Peyer's patch (tissue), 4 donors: ENCODE data around the gene TRAPPC11. TPM values are rescaled to one million over a fixed set of nuclear protein-coding genes. Genes with fewer than 3 reads are reported as not detected.

Source experiments
- DNase-seq, 3 donors: peaks; one replicate each; pipeline ENCODE4 v3.0.0-alpha.2; 2017 to 2019
- H3K27ac ChIP-seq, 4 donors: fragments of 200-600 bp; sonication (generic); one replicate each; pipeline ENCODE4 v1.5.1; 2016 to 2019
- H3K27me3 ChIP-seq, 2 donors: fragments of 200-600 bp; sonication (generic); one replicate each; pipeline ENCODE4 v1.5.1; 2019
- H3K36me3 ChIP-seq, 3 donors: fragments of 200-600 bp; sonication (generic); one replicate each; pipeline ENCODE4 v1.5.1; 2016 to 2019
- H3K4me1 ChIP-seq, 4 donors: fragments of 200-600 bp; sonication (generic); one replicate each; pipeline ENCODE4 v1.5.1; 2016 to 2019
- H3K4me3 ChIP-seq, 4 donors: fragments of 200-600 bp; sonication (generic); 1 replicate in 3 of 4; 2 replicates in 1 of 4; pipeline ENCODE4 v1.5.1; 2016 to 2019; ENCODE audit warnings: mild to moderate bottlenecking in 1 of 4
- H3K9me3 ChIP-seq, 4 donors: fragments of 200-600 bp; sonication (generic); one replicate each; pipeline ENCODE4 v1.5.1; 2016 to 2019; ENCODE audit warnings: mild to moderate bottlenecking in 1 of 4
- CTCF ChIP-seq, 6 experiments: fragments of 450-650 bp in 4 of 6; fragments of 200-600 bp in 2 of 6; sonication (generic) in 1 of 6; IDR thresholded peaks; one replicate each; pipeline ENCODE4 v1.5.1; 2017 to 2019; ENCODE audit warnings: antibody characterized with exemption in 6 of 6, mild to moderate bottlenecking in 3 of 6, moderate library complexity in 1 of 6
- POLR2A ChIP-seq, 2 donors: fragments of 450-650 bp; IDR thresholded peaks; one replicate each; pipeline ENCODE4 v1.5.1; 2017; ENCODE audit warnings: antibody characterized with exemption in 2 of 2, mild to moderate bottlenecking in 2 of 2, moderate library complexity in 2 of 2
- small RNA-seq, 2 donors: library from RNA; depleted of rRNA; stranded (forward); fragments of <200 nt; gene quantifications; one replicate each; pipeline ENCODE3, GENCODE V24; 2016
- total RNA-seq, 4 donors: library from RNA; depleted of rRNA; stranded (reverse); fragments of >200 nt; gene quantifications; one replicate each; pipeline ENCODE4 v1.1.0, GENCODE V29; 2016

Gene TRAPPC11
- total RNA-seq, 4 donors from 2014 or later: 38.0 to 60.1 (median 52.8) TPM

- H3K9me3 ChIP-seq: no peaks in the 10 kb centered on the region
- H3K27me3 ChIP-seq: no peaks in the 10 kb centered on the region
- H3K4me3 ChIP-seq: no peak overlapping the region
- H3K36me3 ChIP-seq: no peaks in the 10 kb centered on the region
- DNase-seq: no peak
- H3K27ac ChIP-seq: no peak overlapping the region
- TF ChIP-seq CTCF (IDR thresholded peaks at IDR 0.05) (no peak), POLR2A (IDR thresholded peaks at IDR 0.05) (no peak)
- H3K4me1 ChIP-seq: no peaks in the 10 kb centered on the region
Observed at GRCh38 chr4:183755596-183755995, 96.5 kb downstream of the TRAPPC11 start.

- DNase-seq: no peak
- no peak overlapping the region for H3K27ac ChIP-seq
- no peak for TF ChIP-seq CTCF (IDR thresholded peaks at IDR 0.05)
- TF ChIP-seq POLR2A (IDR thresholded peaks at IDR 0.05): no peak
- no peak overlapping the region for H3K4me3 ChIP-seq
- H3K27me3 ChIP-seq: no peaks in the 10 kb centered on the region
- no peaks in the 10 kb centered on the region for H3K9me3 ChIP-seq
- no peaks in the 10 kb centered on the region for H3K36me3 ChIP-seq
- H3K4me1 ChIP-seq: no peaks in the 10 kb centered on the region
Observed at GRCh38 chr4:183757060-183757459, 98.0 kb downstream of the TRAPPC11 start.

GRCh38 chr4:183758061-183758757, 99.1 kb downstream of the TRAPPC11 start:
- Histone ChIP-seq H3K27ac (no peak overlapping the region), H3K4me3 (no peak overlapping the region), H3K36me3 (no peaks in the 10 kb centered on the region), H3K9me3 (no peaks in the 10 kb centered on the region), H3K27me3 (no peaks in the 10 kb centered on the region), H3K4me1 (no peaks in the 10 kb centered on the region)
- TF ChIP-seq CTCF (IDR thresholded peaks at IDR 0.05): no peak
- no peak for TF ChIP-seq POLR2A (IDR thresholded peaks at IDR 0.05)
- no peak for DNase-seq

- Histone ChIP-seq H3K4me3 (no peak overlapping the region), H3K36me3 (no peaks in the 10 kb centered on the region), H3K27me3 (no peaks in the 10 kb centered on the region), H3K27ac (no peak overlapping the region), H3K9me3 (no peaks in the 10 kb centered on the region), H3K4me1 (no peaks in the 10 kb centered on the region)
- DNase-seq: no peak
- TF ChIP-seq POLR2A (IDR thresholded peaks at IDR 0.05) (no peak), CTCF (IDR thresholded peaks at IDR 0.05) (no peak)
Observed at GRCh38 chr4:183758758-183759447, 99.8 kb downstream of the TRAPPC11 start.

- TF ChIP-seq CTCF (IDR thresholded peaks at IDR 0.05) (no peak), POLR2A (IDR thresholded peaks at IDR 0.05) (no peak)
- Histone ChIP-seq H3K27ac (peak overlapping the region in 1 of 4 donors; percentile 4), H3K27me3 (no peaks in the 10 kb centered on the region), H3K9me3 (no peaks in the 10 kb centered on the region), H3K36me3 (no peaks in the 10 kb centered on the region), H3K4me3 (no peak overlapping the region), H3K4me1 (no peaks in the 10 kb centered on the region)
- DNase-seq: no peak
Observed at GRCh38 chr4:183760326-183760725, 101.2 kb downstream of the TRAPPC11 start.

Small RNAs within 50 kb of the gene (small RNA-seq; reads per million reads assigned to genes)
- gene RNU6-1053P (0 reads per million in 2 donors), gene RNU6-335P (0 reads per million in 2 donors), gene RNU6-479P (0 reads per million in 2 donors)

Other genes with a start within 250 kb of the TRAPPC11 start
- 10 to 100 TPM; 17.9 to 25.2 (median 19.9) TPM for gene CDKN2AIP, start 214.7 kb upstream of the TRAPPC11 start, total RNA-seq
- 10 to 100 TPM; 23.0 to 30.8 (median 25.0) TPM for gene ING2, start 154.2 kb upstream of the TRAPPC11 start, total RNA-seq
- gene RWDD4, start 108 bp upstream of the TRAPPC11 start, total RNA-seq: 10 to 100 TPM; 11.3 to 33.8 (median 13.2) TPM
- gene STOX2, start 246.0 kb downstream of the TRAPPC11 start, total RNA-seq: 10 to 100 TPM in 2 of 4 donors, 1 to 10 TPM in 2; 3.5 to 23.1 (median 7.6) TPM